Measurements from ENCODE around the gene PIGL. TPM values are rescaled to one million over a fixed set of nuclear protein-coding genes. Genes with fewer than 3 reads are reported as not detected.

PIGL gene
- total RNA-seq, 4 donors from 2014 or later: 59.7 to 94.0 (median 68.0) TPM

DNA sequence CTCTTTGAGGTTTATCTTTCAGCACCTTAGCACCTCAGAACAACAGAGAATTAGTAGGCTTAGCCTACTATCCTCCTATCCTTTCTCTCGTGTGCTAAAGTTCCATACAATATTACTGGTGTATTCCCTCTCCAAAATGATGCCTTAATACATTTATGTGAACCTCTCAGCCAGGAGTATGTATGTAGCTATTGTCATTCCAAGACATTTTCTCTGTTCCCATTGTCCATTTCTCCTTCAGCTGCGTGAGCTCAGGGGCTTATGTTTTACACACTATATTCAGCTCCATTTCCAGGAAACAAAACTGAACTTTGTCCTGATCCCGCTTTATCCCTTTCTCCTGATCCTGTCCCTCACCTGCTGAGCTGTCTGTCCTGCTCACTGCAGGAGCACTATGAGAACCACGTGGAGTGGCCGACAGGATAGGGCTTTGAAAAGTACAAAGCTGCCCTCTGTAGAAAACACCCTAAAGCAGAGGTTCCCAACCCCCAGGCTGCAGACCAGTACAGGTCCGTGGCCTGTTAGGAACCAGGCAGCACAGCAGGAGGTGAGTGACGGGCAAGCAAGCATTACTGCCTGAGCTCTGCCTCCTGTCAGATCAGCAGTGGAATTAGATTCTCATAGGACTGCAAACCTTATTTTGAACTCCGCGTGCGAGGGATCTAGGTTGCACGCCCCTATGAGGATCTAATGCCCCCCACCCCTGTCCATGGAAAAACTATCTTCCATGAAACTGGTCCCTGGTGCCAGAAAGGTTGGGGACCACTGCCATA lies 80.5 kb downstream of the PIGL start:
- TF ChIP-seq CTCF (IDR thresholded peaks at IDR 0.05; ENCODE audit: low read depth): no peak

DNA sequence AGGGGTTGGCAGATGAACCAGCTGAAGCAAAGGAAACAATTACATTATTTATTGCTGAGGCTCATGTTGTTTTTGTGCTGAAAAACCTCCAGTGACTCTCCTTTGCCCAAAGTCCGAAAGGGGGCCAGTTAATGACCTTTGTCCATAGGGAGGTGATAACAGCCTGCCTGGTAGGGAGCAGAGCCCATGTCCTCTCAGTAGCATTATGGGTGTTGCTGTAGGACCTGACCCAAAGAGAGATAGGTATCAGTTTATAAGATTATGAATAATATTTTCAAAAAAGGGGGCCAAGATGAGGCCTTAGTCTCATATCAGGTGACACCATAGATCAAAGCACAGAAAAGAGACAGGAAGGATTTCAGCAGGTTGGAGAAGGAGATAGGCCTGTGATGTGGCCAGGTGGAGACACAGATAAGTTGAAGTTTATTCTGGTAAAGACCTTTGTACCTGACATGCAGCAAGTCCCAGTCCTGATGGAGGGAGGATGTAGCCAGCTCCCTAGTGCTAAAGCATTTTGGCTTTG lies 81.2 kb downstream of the PIGL start:
- TF ChIP-seq CTCF (IDR thresholded peaks at IDR 0.05; ENCODE audit: low read depth): no peak

DNA sequence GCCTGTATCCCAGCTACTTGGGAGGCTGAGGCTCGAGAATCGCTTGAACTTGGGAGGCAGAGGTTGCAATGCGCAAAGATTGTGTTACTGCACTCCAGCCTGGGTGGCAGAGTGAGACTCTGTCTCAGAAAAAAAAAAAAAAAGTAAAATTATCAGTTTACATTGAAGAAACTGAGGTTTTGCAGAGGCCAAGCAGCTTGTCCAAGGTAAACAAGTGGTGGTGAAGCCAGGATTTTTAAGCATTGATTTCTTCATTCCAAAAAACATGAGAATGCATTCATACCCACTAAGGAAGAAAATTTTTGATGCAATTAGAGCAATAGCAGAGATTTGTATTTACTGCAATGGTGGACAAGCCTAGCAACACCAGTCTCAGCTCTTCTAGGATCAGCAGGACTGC lies 83.5 kb downstream of the PIGL start:
- TF ChIP-seq CTCF (IDR thresholded peaks at IDR 0.05; ENCODE audit: low read depth): no peak

DNA sequence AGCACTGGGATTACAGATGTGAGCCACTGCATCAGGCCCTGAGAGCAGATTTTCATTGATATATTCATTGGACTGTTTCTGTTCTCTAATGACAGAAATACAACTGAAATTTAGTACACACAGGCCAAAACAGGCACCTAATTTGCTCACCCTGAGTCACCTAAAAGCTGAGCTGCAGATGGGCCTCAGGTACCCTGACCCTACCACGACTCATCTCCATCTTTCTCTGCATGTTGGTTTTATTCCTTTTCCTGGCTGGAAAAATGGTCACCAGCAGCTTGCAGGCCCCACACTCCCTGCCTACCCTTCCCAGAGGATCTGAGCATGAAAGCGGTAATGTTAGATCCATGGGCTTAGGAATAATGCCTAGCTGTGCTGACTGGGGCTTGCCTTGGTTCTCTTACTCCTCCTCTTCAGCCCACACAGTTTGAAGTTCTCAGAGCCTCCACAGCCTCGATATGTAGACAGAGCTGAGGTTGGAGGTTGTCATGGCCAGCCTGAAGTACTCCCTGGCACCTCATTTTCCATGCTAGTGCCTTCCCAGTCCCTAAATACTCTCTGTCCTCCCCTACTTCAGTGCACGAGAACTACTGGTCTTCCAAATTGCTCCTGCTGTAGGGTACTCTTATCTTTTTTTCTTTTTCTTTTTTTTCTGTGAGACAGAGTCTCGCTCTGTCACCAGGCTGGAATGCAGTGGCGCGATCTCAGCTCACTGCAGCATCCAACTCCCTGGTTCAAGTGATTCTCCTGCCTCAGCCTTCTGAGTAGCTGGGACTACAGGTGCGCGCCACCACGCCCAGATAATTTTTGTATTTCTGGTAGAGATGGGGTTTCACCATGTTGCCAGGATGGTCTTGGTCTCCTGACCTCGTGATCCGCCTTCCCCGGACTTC lies 85.2 kb downstream of the PIGL start:
- TF ChIP-seq CTCF (IDR thresholded peaks at IDR 0.05; ENCODE audit: low read depth): no peak

DNA sequence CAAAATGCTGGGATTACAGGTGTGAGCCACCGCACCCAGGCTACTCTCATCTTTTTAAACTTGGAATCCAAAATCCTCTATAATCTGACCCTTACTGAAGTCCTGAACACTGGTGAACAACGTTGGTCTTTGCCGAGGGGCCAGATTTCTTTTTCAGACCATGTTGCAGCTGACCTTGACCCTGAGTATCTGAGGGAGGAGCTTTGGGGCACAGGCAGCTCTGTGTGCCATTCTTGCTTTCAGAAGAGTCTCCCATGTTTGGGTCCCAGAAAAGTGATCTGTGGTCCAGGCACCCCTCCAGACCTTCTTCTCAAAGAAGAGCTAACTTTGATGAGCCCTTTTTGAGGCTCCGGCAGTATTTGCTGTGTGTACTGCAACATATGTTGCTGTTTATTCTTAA lies 85.8 kb downstream of the PIGL start:
- TF ChIP-seq CTCF (IDR thresholded peaks at IDR 0.05; ENCODE audit: low read depth): no peak

GRCh38 chr17:16304830-16305229 lies 87.8 kb downstream of the PIGL start:
- no peak for TF ChIP-seq CTCF (IDR thresholded peaks at IDR 0.05; ENCODE audit: low read depth)

GRCh38 chr17:16306211-16306610 lies 89.2 kb downstream of the PIGL start:
- no peak for TF ChIP-seq CTCF (IDR thresholded peaks at IDR 0.05; ENCODE audit: low read depth)
